SH-SY5Y (cell line): ENCODE data around the gene DCAF16.

Experiments used
- GATA2 ChIP-seq: IDR thresholded peaks from 2 replicates; pipeline ENCODE4 v1.6.1; 2011; ENCODE audit warnings: mild to moderate bottlenecking, low read depth, low read length
- GATA3 ChIP-seq: IDR thresholded peaks from 2 replicates; pipeline ENCODE4 v1.6.1; 2011; ENCODE audit warnings: low read depth, mild to moderate bottlenecking, low read length, moderate library complexity

DNA sequence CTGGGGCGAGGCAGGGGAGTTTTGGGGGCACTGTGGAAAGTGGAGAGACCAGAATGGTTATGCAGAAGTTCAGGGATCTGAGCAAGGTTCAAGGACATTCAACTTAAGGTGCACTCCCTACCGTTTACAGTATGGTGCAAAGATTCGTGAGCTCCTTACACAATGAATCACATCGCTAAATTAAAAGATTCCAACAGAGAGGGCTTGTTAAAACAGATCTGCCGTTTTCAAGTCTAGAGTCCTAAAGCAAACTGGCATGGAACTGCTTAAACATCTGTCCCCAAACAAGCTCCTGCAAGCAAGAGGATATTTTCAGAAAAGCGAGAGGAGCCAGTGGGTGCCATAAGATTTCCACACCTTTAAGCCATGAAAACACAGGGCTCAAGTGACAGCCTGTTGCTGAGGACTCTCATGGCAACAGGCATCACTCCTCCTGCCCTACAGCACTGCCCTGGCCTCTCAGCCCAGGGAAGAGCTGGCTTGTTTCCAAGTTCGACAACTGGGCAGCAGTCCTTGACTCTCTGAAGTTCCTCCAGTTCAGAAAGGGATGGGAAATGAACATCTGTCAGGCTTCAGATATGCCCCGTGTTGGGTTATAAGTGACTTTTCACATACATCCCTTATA is 39.2 kb downstream of the DCAF16 start:
- TF ChIP-seq GATA3 (no peak), GATA2 (no peak)
